Fibroblast of skin of back (primary cell): ENCODE measurements around the gene SUPV3L1. TPM values are rescaled to one million over a fixed set of nuclear protein-coding genes. Genes with fewer than 3 reads are reported as not detected.
"Not testable (repeated sequence)": the region's sequence is repeated elsewhere in the genome, so short reads cannot be mapped to it uniquely, and the experiment has no call there.

Experiments used
- DNase-seq: peaks from one replicate; pipeline ENCODE4 v3.0.0-alpha.2; 2013
- polyA plus RNA-seq, 2 experiments: library from polyadenylated mRNA; unstranded; fragments of 120-200 nt; gene quantifications; one replicate each; pipeline ENCODE4 v1.2.1, GENCODE V29; 2013; ENCODE audit not compliant: insufficient read length in 2 of 2

The SUPV3L1 gene
- 21.7 TPM for polyA plus RNA-seq (2013, experiment 1 of 2; ENCODE audit: insufficient read length)
- polyA plus RNA-seq (2013, experiment 2 of 2; ENCODE audit: insufficient read length) = 16.4 TPM

GRCh38 chr10:69179743-69180524, at the start of gene SUPV3L1:
Gene SUPV3L1, plus strand, starts transcription at chr10:69180234. Its CDS starts 58 bp downstream, at chr10:69180292.
- peak; percentile 97 for DNase-seq

GRCh38 chr10:69130251-69130650, 49.8 kb upstream of the SUPV3L1 start:
- DNase-seq = peak; percentile 8

GRCh38 chr10:69139961-69140360, 40.1 kb upstream of the SUPV3L1 start:
- no peak for DNase-seq

- no peak for DNase-seq
Measured at GRCh38 chr10:69141304-69141703, 38.7 kb upstream of the SUPV3L1 start.

- not testable (repeated sequence) for DNase-seq
Measured at GRCh38 chr10:69142074-69142473, 38.0 kb upstream of the SUPV3L1 start.

- DNase-seq = no peak
Measured at GRCh38 chr10:69142983-69143382, 37.1 kb upstream of the SUPV3L1 start.

DNA sequence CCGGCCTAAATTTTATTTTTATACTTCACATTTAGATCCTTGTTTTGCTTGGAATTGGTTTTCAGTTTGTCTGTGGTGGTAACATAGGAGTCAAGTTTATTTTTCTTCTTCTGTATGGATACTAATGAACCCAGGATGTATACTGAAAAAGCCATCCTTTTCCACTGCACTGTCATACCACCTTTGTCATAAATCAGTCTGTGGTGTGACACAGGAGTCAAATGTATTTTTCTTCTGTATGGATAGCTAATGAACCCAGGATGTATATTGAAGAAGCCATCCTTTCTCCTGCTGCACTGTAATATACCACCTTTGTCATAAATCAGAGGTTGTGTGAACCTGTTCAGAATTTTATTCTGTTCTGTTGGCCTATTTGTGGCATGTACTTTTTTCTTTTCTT, 34.7 kb upstream of the SUPV3L1 start:
- DNase-seq = no peak

DNA sequence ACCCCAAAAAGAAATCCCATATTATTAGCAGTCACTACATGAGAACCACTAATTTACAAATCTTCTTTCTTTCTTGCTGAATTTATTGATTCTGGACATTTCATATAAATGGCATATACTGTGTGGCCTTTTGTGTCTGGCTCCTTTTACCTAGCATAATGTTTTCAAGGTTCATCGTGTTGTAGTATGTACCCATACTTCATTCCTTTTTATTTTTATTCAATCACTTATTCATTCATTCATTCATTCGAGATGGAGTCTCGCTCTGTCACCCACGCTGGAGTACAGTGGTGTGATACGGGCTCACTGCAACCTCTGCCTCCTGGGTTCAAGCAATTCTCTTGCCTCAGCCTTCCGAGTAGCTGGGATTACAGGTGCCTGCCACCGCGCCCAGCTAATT, 34.2 kb upstream of the SUPV3L1 start:
- DNase-seq = no peak

DNA sequence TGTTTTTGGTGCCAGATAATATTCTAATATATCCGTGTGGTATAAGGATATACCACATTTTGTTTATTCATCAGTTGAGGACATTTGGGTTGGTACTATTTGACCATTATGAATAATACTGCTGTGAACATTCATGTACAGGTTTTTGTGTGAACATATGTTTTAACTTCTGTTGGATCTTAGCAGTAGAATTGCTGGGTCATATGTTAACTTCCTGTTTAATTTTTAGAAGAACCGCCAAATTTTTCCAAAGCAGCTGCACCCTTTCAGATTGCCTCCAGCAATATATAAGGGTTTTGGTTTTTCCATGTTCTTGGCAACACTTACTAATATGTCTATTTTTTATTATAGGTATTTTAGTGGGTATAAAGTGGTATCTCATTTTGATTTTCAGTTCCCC, 33.3 kb upstream of the SUPV3L1 start:
- DNase-seq = no peak

- no peak for DNase-seq
Measured at GRCh38 chr10:69151984-69152383, 28.1 kb upstream of the SUPV3L1 start.

DNA sequence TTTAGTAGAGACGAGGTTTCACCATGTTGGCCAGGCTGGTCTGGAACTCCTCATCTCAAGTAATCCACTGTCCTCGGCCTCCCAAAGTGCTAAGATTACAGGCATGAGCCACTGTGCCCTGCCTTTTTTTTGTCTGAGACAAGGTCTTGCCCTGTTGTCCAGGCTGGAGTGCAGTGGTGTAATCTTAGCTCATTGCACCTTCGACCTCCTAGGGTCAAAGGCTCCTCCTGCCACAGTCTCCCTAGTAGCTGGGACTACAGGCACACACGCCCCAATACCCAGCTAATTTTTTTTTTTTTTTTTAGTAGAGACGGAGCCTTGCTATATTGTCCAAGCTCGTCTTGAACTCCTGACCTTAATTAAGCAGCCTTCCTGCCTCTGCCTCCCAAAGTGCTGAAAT, 26.8 kb upstream of the SUPV3L1 start:
- no peak for DNase-seq

- DNase-seq = peak; percentile 75
Measured at GRCh38 chr10:69160809-69161241, 19.2 kb upstream of the SUPV3L1 start.

DNA sequence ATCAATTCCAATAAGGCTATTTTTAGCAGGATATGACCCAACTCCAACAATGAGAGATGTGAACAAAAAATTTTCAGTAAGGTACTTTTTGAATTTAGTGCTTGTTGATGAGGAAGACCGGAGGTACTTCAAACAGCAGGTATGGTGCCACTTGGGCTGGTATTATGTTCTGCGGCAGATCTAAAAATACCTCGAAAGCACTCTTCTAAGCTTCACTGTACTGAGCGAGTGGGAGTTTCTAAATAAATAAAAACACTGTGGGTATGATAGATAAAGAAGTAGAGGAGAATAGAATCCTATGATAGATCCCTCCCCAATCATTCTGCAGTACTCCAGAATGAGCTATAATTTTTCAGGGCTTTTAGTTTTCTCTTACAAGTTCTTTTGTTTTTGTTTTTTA, 11.5 kb upstream of the SUPV3L1 start:
- no peak for DNase-seq

DNA sequence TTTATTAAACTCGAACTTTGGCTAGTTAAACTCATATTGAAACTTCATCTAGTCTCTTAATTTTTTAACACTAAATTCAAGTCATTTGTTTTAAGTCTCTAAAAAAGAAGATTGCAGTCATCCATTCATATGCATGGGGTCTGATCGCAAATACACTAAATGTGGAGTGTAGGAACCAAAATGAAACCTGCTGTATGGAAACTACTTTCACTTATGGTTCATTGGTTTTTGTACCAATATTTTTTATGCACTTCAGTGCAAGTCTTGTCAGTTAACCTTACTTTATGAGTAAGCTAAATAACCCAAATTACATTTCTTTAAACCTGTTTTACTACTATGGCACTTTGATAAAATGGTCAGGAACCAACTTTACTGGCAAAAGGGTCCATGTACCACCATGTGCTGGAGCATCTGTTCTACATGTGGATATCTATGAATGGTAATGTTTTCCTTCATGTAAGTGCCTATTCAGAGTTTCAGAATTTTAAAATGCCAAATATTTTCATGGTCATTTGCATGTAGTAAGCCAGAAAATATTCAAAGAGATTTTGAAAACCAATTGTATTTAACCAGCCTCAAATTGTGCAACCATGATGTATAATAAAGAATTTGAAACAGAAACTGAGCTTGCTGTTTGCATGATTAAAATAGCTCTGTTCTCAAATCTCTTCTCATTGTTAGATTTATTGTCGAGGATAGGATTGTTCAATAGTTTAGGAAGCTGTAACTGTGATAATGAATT, 7.6 kb upstream of the SUPV3L1 start:
- no peak for DNase-seq

DNA sequence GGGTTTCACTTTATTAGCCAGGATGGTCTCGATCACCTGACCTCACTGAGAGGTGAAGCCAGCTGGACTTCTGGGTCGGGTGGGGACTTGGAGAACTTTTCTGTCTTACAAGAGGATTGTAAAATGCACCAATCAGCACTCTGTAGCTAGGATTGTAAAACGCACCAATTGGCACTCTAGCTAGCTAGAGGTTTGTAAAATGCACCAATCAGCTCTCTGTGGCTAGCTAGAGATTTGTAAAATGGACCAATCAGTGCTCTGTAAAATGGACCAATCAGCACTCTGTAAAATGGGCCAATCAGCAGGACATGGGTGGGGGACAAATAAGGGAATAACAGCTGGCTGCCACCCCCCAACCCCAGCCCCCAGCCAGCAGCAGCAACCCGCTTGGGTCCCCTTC, 4.7 kb upstream of the SUPV3L1 start:
- DNase-seq = not testable (repeated sequence)

- DNase-seq = no peak
Measured at GRCh38 chr10:69176823-69177222, 3.2 kb upstream of the SUPV3L1 start.

DNA sequence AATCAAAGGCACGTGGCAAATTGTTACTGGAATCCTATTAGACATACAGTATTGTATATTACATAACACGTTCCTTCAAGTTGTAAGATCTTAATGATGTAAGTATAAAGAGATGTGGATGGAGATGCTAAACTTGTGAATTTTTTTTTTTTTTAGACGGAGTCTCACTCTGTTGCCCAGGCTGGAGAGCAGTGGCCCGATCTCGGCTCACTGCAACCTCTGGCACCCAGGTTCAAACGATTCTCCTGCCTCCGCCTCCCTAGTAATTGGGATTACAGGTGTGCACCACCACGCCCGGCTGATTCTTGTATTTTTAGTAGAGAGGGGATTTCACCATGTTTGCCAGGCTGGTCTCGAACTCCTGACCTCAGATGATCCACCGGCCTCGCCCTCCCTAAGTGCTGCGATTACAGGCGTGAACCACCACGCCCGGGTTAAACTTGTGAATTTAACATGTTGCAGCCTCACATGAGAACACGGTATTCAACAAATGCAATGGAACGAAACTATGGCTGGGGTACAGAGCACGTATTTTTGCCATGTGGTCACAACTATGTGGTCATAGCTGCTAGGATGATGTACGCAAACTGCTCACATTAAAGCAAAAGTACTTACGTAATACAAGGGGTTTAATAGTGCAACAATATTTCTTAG, 818 bp upstream of the SUPV3L1 start:
- DNase-seq = no peak

DNA sequence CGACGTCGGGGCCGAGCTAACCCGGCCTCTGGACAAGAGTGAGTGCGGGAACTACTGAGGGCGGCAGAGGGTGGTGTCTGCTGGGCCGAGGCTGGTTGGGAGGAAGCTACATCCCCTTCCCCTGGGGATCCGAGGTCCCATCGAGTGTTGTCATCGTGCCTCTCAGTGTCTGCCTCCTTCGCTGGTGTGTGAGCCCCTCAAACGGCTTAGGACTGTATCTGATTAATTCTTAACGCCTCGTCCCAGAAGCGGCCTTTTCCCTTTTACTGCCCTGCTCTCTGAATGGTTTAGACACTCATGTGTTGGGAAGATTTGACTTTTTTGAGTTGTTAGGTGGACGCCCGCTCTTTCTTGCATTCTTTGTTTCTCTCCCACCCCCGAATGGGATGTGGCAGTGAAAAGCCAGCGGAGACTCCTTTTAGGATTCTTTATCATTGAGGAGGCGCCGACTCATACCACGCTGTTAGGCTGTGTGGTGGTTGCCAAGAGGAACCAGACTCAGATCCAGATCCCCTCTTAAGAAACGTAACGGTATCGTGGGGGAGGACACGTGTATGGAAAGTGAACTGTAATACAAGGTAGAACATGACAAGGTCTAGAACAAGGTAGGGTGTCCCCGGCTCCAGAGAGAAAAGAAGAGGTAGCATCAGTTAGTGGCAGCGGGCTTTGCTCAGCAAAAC, 631 bp downstream of the SUPV3L1 start:
- DNase-seq = peak; percentile 15

DNA sequence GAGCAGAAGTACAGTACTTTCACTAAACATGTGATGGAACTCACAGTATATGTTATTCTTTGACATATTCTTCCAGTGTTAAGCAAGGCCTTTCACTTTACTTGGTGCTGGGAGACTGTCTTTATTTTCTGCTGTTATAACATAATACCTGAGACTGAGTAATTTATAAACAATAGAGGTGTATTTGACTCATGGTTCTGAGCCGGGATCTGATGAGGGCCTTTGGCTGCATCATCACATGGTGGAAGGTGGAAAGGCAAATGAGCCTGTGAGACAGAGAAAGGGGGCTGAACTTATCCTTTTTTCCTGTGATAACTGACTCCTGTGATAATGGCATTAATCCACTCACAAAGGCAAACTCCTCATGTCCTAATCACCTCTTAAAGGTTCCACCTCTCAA, 1.4 kb downstream of the SUPV3L1 start:
- no peak for DNase-seq

- DNase-seq = no peak
Measured at GRCh38 chr10:69182005-69182404, 2.0 kb downstream of the SUPV3L1 start.

GRCh38 chr10:69186524-69186923, 6.5 kb downstream of the SUPV3L1 start:
- no peak for DNase-seq

DNA sequence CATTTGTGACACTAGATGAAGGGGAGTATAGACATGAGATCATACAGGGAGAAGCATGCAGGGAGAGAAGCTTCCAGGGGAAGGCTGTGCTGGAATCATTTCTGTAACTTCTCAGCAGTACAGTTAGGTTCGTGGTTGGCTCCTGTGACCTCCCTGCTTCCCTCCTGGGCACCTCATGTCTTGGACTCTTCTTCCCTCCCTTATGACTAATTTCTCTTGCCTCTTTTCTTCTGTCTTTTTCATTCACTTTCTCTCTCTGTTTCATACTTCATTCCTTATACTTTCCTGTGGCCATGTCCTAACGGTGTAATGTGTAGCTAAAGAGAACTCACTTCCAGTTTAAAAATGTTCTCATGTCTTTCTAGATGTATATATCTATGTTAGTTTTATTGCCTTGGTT, 21.0 kb downstream of the SUPV3L1 start:
- DNase-seq = no peak

DNA sequence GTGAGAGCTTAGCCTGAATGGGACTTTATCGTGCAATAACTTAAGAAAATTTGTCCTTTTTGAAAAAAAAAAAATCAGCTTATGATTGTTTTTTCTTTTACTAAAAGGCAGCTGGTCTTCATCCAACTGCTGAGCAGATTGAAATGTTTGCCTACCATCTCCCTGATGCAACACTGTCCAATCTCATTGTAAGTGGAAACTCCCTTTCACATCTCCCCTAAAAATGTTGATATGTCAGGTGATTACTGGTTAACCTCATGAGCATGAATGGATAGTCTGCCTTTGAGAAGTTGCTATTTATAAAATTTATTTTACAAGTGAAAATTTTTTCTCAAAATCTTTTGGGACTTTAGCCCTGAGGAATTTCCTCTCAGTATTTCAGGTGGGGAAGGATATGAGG, 22.3 kb downstream of the SUPV3L1 start:
- DNase-seq = no peak
